ENCODE measurements around the gene ZNF672. TPM values are rescaled to one million over a fixed set of nuclear protein-coding genes. Genes with fewer than 3 reads are reported as not detected.

The ZNF672 gene
- total RNA-seq, 1 donor from 2014 or later: 36.1 TPM

DNA sequence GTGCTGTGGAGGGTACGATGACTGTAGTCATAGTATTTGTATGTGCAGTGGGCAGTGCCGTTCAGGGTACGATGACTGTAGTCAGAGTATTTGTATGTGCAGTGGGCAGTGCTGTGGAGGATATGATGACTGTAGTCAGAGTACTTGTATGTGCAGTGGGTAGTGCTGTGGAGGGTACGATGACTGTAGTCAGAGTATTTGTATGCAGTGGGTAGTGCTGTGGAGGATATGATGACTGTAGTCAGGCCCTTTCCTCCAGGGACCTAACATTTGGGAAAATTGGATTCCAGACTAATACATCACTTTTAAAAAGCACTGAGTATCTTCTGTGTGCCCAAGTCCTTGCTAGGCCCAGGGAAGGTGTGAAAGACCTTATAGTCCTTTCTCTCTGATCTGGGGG is 2.9 kb downstream of the ZNF672 start:
- Mint-ChIP-seq H3K27me3 (ENCODE audit: low read depth) (no peaks in the 10 kb centered on the region), H3K4me3 (peak overlapping the region; percentile 3), H3K9me3 (no peaks in the 10 kb centered on the region), H3K36me3 (peaks cover 5% of the 10 kb centered on the region), H3K4me1 (peaks cover 15% of the 10 kb centered on the region), H3K27ac (peak overlapping the region; percentile 66)
- DNase-seq (ENCODE audit: low spot score in 2 of 2, unreplicated experiment in 2 of 2): no peak
- TF ChIP-seq, protein P1, sequence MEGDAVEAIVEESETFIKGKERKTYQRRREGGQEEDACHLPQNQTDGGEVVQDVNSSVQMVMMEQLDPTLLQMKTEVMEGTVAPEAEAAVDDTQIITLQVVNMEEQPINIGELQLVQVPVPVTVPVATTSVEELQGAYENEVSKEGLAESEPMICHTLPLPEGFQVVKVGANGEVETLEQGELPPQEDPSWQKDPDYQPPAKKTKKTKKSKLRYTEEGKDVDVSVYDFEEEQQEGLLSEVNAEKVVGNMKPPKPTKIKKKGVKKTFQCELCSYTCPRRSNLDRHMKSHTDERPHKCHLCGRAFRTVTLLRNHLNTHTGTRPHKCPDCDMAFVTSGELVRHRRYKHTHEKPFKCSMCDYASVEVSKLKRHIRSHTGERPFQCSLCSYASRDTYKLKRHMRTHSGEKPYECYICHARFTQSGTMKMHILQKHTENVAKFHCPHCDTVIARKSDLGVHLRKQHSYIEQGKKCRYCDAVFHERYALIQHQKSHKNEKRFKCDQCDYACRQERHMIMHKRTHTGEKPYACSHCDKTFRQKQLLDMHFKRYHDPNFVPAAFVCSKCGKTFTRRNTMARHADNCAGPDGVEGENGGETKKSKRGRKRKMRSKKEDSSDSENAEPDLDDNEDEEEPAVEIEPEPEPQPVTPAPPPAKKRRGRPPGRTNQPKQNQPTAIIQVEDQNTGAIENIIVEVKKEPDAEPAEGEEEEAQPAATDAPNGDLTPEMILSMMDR (IDR thresholded peaks at IDR 0.05; ENCODE audit: unreplicated experiment): no peak

DNA sequence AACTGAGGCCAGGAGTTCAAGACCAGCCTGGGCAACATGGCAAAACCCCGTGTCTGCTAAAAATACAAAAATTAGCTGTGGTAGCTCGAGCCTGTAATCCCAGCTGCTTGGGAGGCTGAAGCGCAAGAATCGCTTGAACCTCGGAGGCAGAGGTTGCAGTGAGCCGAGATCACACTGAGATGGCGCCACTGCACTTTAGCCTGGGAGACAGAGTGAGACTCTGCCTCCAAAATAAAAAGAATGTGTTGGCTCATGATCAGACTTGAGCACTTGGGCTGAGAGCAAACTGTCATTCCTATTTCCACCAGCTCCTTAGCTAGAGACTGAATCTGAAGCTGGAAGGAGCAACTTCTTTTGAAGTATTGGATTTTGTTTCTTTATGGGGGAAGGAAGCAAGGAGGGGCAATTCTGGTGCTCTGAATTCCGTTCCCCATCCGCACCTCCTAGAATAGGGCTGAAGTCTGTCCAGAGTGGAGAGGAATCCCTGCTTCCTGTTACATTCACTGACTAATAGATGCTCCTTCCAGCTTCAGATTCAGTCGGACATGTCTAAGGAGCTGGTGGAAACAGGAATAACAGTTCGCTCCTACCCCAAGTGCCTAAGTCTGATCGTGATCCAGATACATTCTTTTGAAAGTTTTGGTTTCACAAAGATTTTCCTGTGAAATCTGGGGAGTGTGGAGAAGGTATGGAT is 3.8 kb downstream of the ZNF672 start:
- Mint-ChIP-seq H3K27me3 (ENCODE audit: low read depth) (no peaks in the 10 kb centered on the region), H3K36me3 (peaks cover 6% of the 10 kb centered on the region), H3K4me3 (no peak overlapping the region), H3K27ac (peak overlapping the region; percentile 76), H3K9me3 (no peaks in the 10 kb centered on the region), H3K4me1 (peaks cover 15% of the 10 kb centered on the region)
- TF ChIP-seq, protein P1 (IDR thresholded peaks at IDR 0.05; ENCODE audit: unreplicated experiment): peak; percentile 26
- DNase-seq (ENCODE audit: low spot score in 2 of 2, unreplicated experiment in 2 of 2): no peak

DNA sequence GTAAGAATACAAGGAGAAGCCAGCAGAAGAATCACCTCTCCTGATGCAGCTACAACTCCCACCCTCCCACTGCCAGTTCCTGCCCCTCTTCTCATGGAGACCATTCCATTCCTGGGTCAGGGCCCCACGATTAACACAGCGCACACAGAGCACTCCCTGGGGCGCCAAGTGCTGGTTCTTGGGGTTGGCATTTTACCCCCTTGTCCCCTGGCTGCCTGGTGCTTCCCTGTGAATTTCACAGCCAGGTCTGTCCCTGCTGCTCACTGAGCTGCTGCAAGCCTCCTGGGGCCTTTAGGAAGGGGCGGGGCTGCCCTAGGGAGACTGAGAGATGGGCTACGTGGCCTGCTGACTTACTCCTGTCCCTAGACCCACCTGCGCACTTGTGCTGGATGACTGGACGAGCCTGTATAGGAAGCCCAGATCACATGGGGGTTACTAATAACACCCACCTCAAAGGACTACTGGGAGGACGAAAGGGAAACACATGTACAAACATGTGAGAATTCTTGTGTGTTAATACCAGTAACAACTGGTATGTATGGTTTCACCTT is 4.8 kb downstream of the ZNF672 start:
- peaks cover 6% of the 10 kb centered on the region for H3K36me3 Mint-ChIP-seq
- no peak overlapping the region for H3K4me3 Mint-ChIP-seq
- no peaks in the 10 kb centered on the region for H3K9me3 Mint-ChIP-seq
- peaks cover 15% of the 10 kb centered on the region for H3K4me1 Mint-ChIP-seq
- TF ChIP-seq, protein P1 (IDR thresholded peaks at IDR 0.05; ENCODE audit: unreplicated experiment): no peak
- peak overlapping the region; percentile 76 for H3K27ac Mint-ChIP-seq
- DNase-seq (ENCODE audit: low spot score in 2 of 2, unreplicated experiment in 2 of 2): no peak
- H3K27me3 Mint-ChIP-seq (ENCODE audit: low read depth): no peaks in the 10 kb centered on the region

DNA sequence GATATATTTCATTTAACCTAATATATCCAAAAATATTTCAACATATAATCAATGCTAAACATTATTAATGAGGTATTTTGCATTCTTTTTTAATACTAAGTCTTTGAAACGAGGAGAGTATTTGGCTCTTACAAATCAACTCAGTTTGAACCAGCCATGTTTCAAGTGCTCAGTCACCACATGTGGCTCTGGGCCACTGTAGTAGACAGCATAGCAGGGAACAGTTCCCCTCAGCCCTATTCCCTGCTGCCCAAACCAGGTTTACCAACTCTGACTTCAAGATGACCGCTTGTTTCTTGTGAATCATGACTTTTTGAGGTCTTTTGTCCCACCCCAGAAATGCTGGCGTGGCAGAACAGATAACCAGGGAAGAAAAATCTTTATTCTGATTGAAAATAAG is 5.7 kb downstream of the ZNF672 start:
- Mint-ChIP-seq H3K27me3 (ENCODE audit: low read depth) (no peaks in the 10 kb centered on the region), H3K9me3 (no peaks in the 10 kb centered on the region), H3K36me3 (peaks cover 8% of the 10 kb centered on the region), H3K4me1 (peaks cover 15% of the 10 kb centered on the region), H3K27ac (no peak overlapping the region), H3K4me3 (no peak overlapping the region)
- TF ChIP-seq, protein P1 (IDR thresholded peaks at IDR 0.05; ENCODE audit: unreplicated experiment): no peak
- no peak for DNase-seq (ENCODE audit: low spot score in 2 of 2, unreplicated experiment in 2 of 2)

DNA sequence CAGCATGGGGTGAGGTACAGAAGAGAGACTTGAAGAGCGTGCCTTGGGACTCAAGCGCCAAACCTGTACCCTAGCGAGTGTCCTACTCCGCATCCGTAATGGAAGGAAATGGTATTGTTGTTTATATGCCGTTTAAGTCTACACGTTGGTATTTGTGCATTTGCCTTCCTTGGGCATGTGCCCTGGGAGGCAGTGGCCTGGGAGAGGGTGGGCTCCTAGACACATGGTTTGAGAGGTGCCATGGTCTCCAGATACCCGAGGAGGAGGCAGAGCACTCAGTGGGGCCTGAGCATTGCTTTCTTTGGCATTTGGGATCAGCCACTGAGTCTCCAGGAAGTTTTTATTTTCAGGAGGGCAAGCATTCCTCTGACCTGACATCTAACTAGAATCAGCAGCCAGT is 6.5 kb downstream of the ZNF672 start:
- Mint-ChIP-seq H3K27me3 (ENCODE audit: low read depth) (no peaks in the 10 kb centered on the region), H3K9me3 (no peaks in the 10 kb centered on the region), H3K4me1 (peaks cover 10% of the 10 kb centered on the region), H3K36me3 (peaks cover 12% of the 10 kb centered on the region), H3K27ac (no peak overlapping the region), H3K4me3 (no peak overlapping the region)
- TF ChIP-seq, protein P1 (IDR thresholded peaks at IDR 0.05; ENCODE audit: unreplicated experiment): no peak
- DNase-seq (ENCODE audit: low spot score in 2 of 2, unreplicated experiment in 2 of 2): no peak

All from mesothelial cell of epicardium (in vitro differentiated cells).